Calu3 (cell line): ENCODE results near the gene TRPV6. TPM values are rescaled to one million over a fixed set of nuclear protein-coding genes. Genes with fewer than 3 reads are reported as not detected.

Source experiments
- BruUV-seq: library from RNA; stranded (reverse); fragments of 400-500 nt; replicated peaks from 2 replicates; lab custom pipeline; 2021; lab: Mats Ljungman, UMichigan
- CTCF ChIA-PET: fragments of 300-600 bp; sonication (Branson Sonifier 250); formaldehyde crosslinking; loops from one replicate; lab custom pipeline; 2022; ENCODE audit warnings: antibody characterized with exemption; lab: Charles Lee
- DNase-seq: peaks from one replicate; pipeline ENCODE4 v3.0.0; 2022
- H3K27ac Mint-ChIP-seq: one replicate; pipeline ENCODE4 v1.8.0; 2022; ENCODE audit warnings: mixed read lengths; ENCODE audit not compliant: unreplicated experiment
- H3K27me3 Mint-ChIP-seq: one replicate; pipeline ENCODE4 v1.8.0; 2022; ENCODE audit warnings: mixed read lengths; ENCODE audit not compliant: unreplicated experiment
- H3K36me3 Mint-ChIP-seq: one replicate; pipeline ENCODE4 v1.8.0; 2022; ENCODE audit warnings: mild to moderate bottlenecking, moderate library complexity, mixed read lengths; ENCODE audit not compliant: insufficient read depth, unreplicated experiment
- H3K4me1 Mint-ChIP-seq: one replicate; pipeline ENCODE4 v1.8.0; 2022; ENCODE audit warnings: mild to moderate bottlenecking, low read depth, mixed read lengths; ENCODE audit not compliant: unreplicated experiment
- H3K4me3 Mint-ChIP-seq: one replicate; pipeline ENCODE4 v1.8.0; 2022; ENCODE audit warnings: mild to moderate bottlenecking, low read depth, moderate library complexity, mixed read lengths; ENCODE audit not compliant: unreplicated experiment
- H3K9me3 Mint-ChIP-seq: one replicate; pipeline ENCODE4 v1.8.0; 2022; ENCODE audit warnings: low read depth, mixed read lengths; ENCODE audit not compliant: unreplicated experiment
- CTCF ChIP-seq: fragments of 200-600 bp; IDR thresholded peaks from one replicate; pipeline ENCODE4 v1.8.0; 2022; ENCODE audit warnings: antibody characterized with exemption; ENCODE audit not compliant: unreplicated experiment
- intact Hi-C: fragments of 100-400 bp; cut with micrococcal nuclease; formaldehyde crosslinking; loops from one replicate; pipeline ENCODE4 v1.10.0; 2022; ENCODE audit not compliant: unreplicated experiment
- total RNA-seq: library from RNA; stranded (reverse); gene quantifications from 2 replicates; pipeline ENCODE4 v1.2.3, GENCODE V29; 2022

Gene TRPV6
- total RNA-seq, 1 experiment from 2014 or later = 1.7 TPM

- peaks cover 76% of the 10 kb centered on the region for H3K27me3 Mint-ChIP-seq
- no TSS peak for BruUV-seq
- no peak overlapping the region for H3K4me3 Mint-ChIP-seq
Measured at GRCh38 chr7:142880876-142881505, 4.6 kb downstream of the TRPV6 start.

GRCh38 chr7:142879060-142879459 is 6.5 kb downstream of the TRPV6 start:
- BruUV-seq = no TSS peak
- Mint-ChIP-seq H3K36me3 (peaks cover 3% of the 10 kb centered on the region), H3K4me1 (peaks cover 22% of the 10 kb centered on the region), H3K9me3 (no peaks in the 10 kb centered on the region), H3K4me3 (no peak overlapping the region), H3K27ac (no peak overlapping the region), H3K27me3 (peaks cover 89% of the 10 kb centered on the region)
- intact Hi-C loops = no loop called here
- CTCF ChIA-PET = interaction anchor here (0.6 to 4.0 kb wide), 2 partner anchors 82 to 96 kb away, joined by 3 to 40 read pairs; no protein-coding TSS in a partner anchor
- DNase-seq = no peak
- TF ChIP-seq CTCF = no peak

More at GRCh38 chr7:142880876-142881505, 4.6 kb downstream of the TRPV6 start:
- no peaks in the 10 kb centered on the region for H3K9me3 Mint-ChIP-seq
- CTCF ChIA-PET = interaction anchor here (0.6 to 4.0 kb wide), 9 partner anchors 14 to 334 kb away, joined by 3 to 40 read pairs (median 4); no protein-coding TSS in a partner anchor
- peaks cover 38% of the 10 kb centered on the region for H3K4me1 Mint-ChIP-seq
- TF ChIP-seq CTCF = peak; percentile 92
- H3K27ac Mint-ChIP-seq = no peak overlapping the region
- DNase-seq = peak; percentile 63
- intact Hi-C loops = loop anchor here (1.0 to 10.0 kb wide), 3 partner anchors 61 to 334 kb away; no protein-coding TSS in a partner anchor
- peaks cover 4% of the 10 kb centered on the region for H3K36me3 Mint-ChIP-seq

GRCh38 chr7:142878315-142878714 is 7.2 kb downstream of the TRPV6 start:
- CTCF ChIA-PET = no interaction called here
- H3K4me1 Mint-ChIP-seq = peaks cover 22% of the 10 kb centered on the region
- no peaks in the 10 kb centered on the region for H3K9me3 Mint-ChIP-seq
- peaks cover 89% of the 10 kb centered on the region for H3K27me3 Mint-ChIP-seq
- intact Hi-C loops = no loop called here
- H3K36me3 Mint-ChIP-seq = no peaks in the 10 kb centered on the region
- no peak for DNase-seq
- BruUV-seq = no TSS peak
- H3K4me3 Mint-ChIP-seq = no peak overlapping the region
- TF ChIP-seq CTCF = no peak
- H3K27ac Mint-ChIP-seq = no peak overlapping the region

GRCh38 chr7:142876991-142877910 is 8.3 kb downstream of the TRPV6 start:
- no peak overlapping the region for H3K4me3 Mint-ChIP-seq
- no TSS peak for BruUV-seq
- peaks cover 80% of the 10 kb centered on the region for H3K27me3 Mint-ChIP-seq
- H3K9me3 Mint-ChIP-seq = no peaks in the 10 kb centered on the region
- peaks cover 16% of the 10 kb centered on the region for H3K4me1 Mint-ChIP-seq
- no peak overlapping the region for H3K27ac Mint-ChIP-seq
- intact Hi-C loops = no loop called here
- no peak for DNase-seq
- CTCF ChIA-PET = no interaction called here
- TF ChIP-seq CTCF = no peak
- H3K36me3 Mint-ChIP-seq = no peaks in the 10 kb centered on the region
